ENCODE data around the gene SLC2A4.

SLC2A4 gene

DNA sequence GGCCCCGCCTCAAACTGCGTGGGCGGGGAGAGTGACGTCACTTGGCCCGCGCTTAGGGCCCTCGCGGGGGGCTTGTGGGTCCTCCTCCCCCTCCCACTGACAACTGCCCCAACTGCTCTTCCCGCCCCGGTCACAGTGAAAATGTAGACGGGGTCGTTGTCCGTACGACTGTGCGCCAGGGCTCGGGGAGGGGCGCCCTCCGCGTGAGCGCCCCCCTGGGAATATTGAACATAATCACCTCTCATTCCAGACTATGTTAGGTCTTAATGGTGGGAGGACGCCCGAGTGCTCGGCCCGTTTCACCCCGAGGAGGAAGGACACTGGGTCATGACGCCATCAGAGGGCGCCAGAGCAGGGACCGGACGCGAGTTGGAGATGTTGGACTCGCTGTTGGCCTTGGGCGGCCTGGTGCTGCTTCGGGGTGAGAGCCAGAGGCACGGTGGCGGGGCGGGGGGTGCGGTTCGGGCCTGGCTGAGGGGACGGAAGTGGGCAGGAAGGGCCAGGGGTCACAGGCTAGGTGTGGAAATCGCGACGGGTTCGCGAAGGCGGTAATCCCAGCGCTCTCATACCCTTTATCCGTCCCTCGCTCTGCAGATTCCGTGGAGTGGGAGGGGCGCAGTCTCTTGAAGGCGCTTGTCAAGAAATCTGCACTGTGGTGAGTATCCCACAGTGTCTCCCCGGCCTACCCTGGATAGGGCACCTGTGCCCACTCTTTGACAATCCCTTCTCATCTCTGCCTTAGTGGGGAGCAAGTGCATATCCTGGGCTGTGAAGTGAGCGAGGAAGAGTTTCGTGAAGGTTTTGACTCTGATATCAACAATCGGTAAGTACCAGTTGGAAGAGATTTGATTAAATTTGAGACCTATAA is 29.1 kb upstream of the SLC2A4 start, which contains the start of gene ELP5:
Gene ELP5, plus strand, starts transcription at position 40 of the 868 bp plus-strand sequence. Its CDS starts 336 bp downstream, at position 376.
- Histone ChIP-seq H3K27ac (ENCODE audit: poor library complexity, severe bottlenecking) (peak within 1 kb of the TSS; percentile 70), H3K4me3 (ENCODE audit: severe bottlenecking) (peak within 1 kb of the TSS; percentile 62), H3K36me3 (ENCODE audit: low read depth) (peaks cover 35% of the 10 kb centered on the region), H3K9me3 (ENCODE audit: severe bottlenecking) (no peaks in the 10 kb centered on the region), H3K27me3 (ENCODE audit: insufficient read depth, poor library complexity, severe bottlenecking) (no peaks in the 10 kb centered on the region), H3K4me1 (ENCODE audit: insufficient read depth, poor library complexity, severe bottlenecking) (no peaks in the 10 kb centered on the region)
- ATAC-seq (ENCODE audit: low read depth) (peak; percentile 66), DNase-seq (ENCODE audit: low spot score) (peak; percentile 92)
- peak; percentile 47 for TF ChIP-seq CTCF (IDR thresholded peaks at IDR 0.05; ENCODE audit: poor library complexity, severe bottlenecking)

DNA sequence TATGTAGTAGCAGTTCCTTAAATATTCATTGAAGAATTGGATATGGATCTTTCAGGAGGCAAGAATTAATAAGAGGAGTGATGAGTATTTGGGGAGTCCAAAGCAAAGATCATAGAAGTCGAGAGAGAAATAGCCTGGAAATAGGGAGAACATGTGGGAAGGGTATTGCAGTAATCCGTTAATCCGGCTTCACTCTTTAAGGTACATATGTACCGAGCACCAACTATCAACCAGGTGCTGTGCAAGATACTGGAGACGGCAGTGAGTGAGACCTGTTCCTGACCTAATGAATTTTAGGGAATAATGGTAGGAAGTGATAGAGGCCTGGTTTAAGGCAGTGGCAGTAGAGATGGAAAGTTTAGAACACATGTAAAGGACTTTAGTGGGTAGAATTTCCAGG is 28.4 kb upstream of the SLC2A4 start:
- peak overlapping the region; percentile 70 for H3K27ac ChIP-seq (ENCODE audit: poor library complexity, severe bottlenecking)
- peak overlapping the region; percentile 62 for H3K4me3 ChIP-seq (ENCODE audit: severe bottlenecking)
- H3K4me1 ChIP-seq (ENCODE audit: insufficient read depth, poor library complexity, severe bottlenecking), result no peaks in the 10 kb centered on the region
- no peak for TF ChIP-seq CTCF (IDR thresholded peaks at IDR 0.05; ENCODE audit: poor library complexity, severe bottlenecking)
- no peak for DNase-seq (ENCODE audit: low spot score)
- H3K36me3 ChIP-seq (ENCODE audit: low read depth), result peaks cover 41% of the 10 kb centered on the region
- H3K27me3 ChIP-seq (ENCODE audit: insufficient read depth, poor library complexity, severe bottlenecking), result no peaks in the 10 kb centered on the region
- no peak for ATAC-seq (ENCODE audit: low read depth)
- no peaks in the 10 kb centered on the region for H3K9me3 ChIP-seq (ENCODE audit: severe bottlenecking)

GRCh38 chr17:7254511-7254910 is 27.0 kb upstream of the SLC2A4 start:
- no peak overlapping the region for H3K27ac ChIP-seq (ENCODE audit: poor library complexity, severe bottlenecking)

DNA sequence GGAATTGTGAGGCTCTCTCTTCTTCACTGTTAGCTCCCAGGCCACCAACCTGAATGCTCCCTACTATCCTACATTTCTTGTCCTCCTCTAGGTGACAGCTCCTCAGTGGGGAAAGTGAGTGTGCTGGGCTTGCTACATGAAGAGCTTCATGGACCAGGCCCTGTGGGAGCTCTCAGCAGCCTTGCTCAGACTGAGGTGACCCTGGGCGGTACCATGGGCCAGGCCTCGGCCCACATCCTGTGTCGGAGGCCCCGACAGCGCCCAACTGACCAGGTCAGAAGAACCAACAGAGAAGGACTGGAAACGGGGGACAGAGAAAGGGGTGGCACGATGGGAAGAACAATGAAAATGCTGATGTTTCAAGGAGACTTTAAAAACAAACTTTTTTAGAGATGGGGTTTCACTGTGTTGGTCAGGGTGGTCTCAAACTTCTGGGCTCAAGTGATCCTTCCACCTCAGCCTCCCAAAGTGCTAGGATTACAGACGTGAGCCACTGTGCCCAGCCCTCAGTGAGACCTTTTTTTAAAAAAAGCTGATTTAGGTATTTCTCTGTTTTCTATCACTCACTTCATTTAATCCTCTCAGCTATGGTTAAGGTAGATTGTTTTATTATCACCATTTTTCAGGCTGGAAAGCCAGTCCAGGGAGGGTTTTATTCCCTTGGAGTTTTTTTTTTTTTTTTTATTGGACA is 24.6 kb upstream of the SLC2A4 start:
- Histone ChIP-seq H3K36me3 (ENCODE audit: low read depth) (peaks cover 74% of the 10 kb centered on the region), H3K27ac (ENCODE audit: poor library complexity, severe bottlenecking) (no peak overlapping the region), H3K27me3 (ENCODE audit: insufficient read depth, poor library complexity, severe bottlenecking) (no peaks in the 10 kb centered on the region), H3K4me3 (ENCODE audit: severe bottlenecking) (no peak overlapping the region), H3K9me3 (ENCODE audit: severe bottlenecking) (no peaks in the 10 kb centered on the region), H3K4me1 (ENCODE audit: insufficient read depth, poor library complexity, severe bottlenecking) (peaks cover 16% of the 10 kb centered on the region)
- DNase-seq (ENCODE audit: low spot score) (no peak), ATAC-seq (ENCODE audit: low read depth) (no peak)
- TF ChIP-seq CTCF (IDR thresholded peaks at IDR 0.05; ENCODE audit: poor library complexity, severe bottlenecking), result no peak

More at GRCh38 chr17:7254511-7254910, 27.0 kb upstream of the SLC2A4 start:
- Histone ChIP-seq H3K36me3 (ENCODE audit: low read depth) (peaks cover 56% of the 10 kb centered on the region), H3K4me1 (ENCODE audit: insufficient read depth, poor library complexity, severe bottlenecking) (peaks cover 8% of the 10 kb centered on the region), H3K27me3 (ENCODE audit: insufficient read depth, poor library complexity, severe bottlenecking) (no peaks in the 10 kb centered on the region), H3K9me3 (ENCODE audit: severe bottlenecking) (no peaks in the 10 kb centered on the region), H3K4me3 (ENCODE audit: severe bottlenecking) (no peak overlapping the region)
- no peak for ATAC-seq (ENCODE audit: low read depth)
- TF ChIP-seq CTCF (IDR thresholded peaks at IDR 0.05; ENCODE audit: poor library complexity, severe bottlenecking), result no peak
- no peak for DNase-seq (ENCODE audit: low spot score)
